NT2/D1 (cell line): ENCODE measurements around the gene RPL21.

Source experiments
- SUZ12 ChIP-seq: IDR thresholded peaks from 2 replicates; pipeline ENCODE4 v1.6.1; 2011; ENCODE audit not compliant: insufficient read length, insufficient read depth; ENCODE audit errors: extremely low read depth
- YY1 ChIP-seq: IDR thresholded peaks from 2 replicates; pipeline ENCODE4 v1.6.1; 2011; ENCODE audit not compliant: insufficient read length, insufficient read depth
- ZNF274 ChIP-seq: IDR thresholded peaks from 2 replicates; pipeline ENCODE4 v1.6.1; 2011; ENCODE audit warnings: mild to moderate bottlenecking, low read depth, low read length

DNA sequence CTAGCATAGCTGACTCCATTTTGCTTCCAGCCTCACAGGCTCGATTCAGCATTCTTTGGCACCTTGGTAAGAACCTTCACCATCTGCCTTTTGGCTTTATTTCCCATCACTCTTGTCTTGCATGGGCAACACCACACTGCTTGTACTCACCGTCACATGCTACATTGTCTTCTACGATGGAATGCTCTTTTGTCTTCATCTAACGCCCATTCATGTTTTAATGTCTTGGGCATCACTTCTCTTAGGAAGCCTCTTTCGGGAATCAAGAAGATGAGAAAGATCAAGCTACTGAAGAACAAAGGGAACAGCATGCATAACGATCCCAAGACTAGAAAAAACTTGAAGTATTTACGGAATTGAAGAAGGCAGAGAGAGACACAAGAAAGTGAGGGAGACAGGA is 5.7 kb upstream of the RPL21 start:
- TF ChIP-seq YY1, result no peak
- no peak for TF ChIP-seq ZNF274
- TF ChIP-seq SUZ12, result no peak
